GM21423 (cell line): ENCODE data around the gene SORCS2.

Source experiments
- ATAC-seq: cut with Tn5 transposase; IDR thresholded peaks from one replicate; pipeline ENCODE4 v1.9.1; 2021; ENCODE audit warnings: mild to moderate bottlenecking, moderate library complexity; ENCODE audit not compliant: unreplicated experiment

Gene SORCS2

DNA sequence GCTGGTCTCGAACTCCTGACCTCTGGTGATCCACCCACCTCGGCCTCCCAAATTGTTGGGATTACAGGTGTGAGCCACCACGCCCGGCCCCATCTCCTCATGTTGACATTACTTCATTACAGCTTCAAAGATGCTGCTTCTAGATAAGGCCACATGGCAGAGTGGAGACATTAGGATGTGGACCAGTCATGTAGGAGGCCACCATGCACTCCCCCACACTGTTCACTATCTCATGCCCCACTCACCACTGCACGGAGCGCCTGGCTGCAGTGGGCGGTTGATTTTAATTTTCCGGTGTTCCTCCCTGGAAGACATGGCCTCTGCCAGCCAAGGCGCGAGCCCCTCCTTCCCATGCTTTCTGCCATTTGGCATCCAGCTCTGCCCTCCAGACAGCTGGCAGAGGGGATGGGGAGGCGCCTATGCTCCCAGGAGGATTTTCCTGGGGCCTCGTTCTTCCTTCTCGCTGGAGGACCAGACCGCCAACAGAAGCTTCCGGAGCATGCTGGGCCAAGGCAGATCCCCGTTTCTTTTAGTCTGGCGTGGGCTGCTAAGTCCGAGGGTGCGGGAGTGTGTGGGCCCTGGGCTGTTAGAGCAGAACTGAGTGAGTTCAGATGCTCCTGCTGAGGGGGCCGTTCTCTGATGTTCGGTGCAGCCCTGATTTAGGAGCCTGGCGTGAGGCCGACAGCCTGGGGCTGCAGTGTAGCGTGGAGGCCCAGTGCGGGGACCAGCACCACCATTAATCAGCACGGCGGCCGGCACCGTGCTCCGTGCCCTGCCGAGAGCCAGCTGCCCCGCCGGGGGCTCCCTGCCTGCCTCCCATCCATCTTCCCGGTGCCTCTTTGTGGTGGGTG lies 93.1 kb downstream of the SORCS2 start:
- no peak for ATAC-seq

DNA sequence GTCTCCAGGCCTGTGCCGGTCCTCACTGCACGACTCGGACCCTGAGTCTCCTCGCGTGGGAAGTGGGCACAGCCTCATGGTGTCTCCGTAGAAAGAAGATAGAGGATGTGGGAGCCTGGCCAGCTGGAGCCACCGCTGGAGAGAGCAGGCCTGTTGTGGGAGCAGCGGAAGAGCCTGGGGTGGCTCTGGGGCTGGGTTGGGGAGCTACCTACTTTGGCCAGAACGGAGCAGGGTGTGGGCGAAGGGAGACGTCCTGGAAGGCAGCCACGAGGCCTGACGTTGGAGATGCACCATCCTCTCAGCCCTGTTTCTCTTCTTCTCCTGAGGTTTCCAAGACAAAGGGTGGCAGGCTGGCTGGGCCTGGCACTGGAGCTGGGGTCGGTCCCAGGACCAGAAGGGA lies 93.8 kb downstream of the SORCS2 start:
- no peak for ATAC-seq

- no peak for ATAC-seq
These were observed 94.5 kb downstream of the SORCS2 start for GRCh38 chr4:7286798-7287197.

- ATAC-seq = no peak
These were observed 95.1 kb downstream of the SORCS2 start for GRCh38 chr4:7287274-7287917.

GRCh38 chr4:7287918-7288280 lies 95.6 kb downstream of the SORCS2 start:
- no peak for ATAC-seq

DNA sequence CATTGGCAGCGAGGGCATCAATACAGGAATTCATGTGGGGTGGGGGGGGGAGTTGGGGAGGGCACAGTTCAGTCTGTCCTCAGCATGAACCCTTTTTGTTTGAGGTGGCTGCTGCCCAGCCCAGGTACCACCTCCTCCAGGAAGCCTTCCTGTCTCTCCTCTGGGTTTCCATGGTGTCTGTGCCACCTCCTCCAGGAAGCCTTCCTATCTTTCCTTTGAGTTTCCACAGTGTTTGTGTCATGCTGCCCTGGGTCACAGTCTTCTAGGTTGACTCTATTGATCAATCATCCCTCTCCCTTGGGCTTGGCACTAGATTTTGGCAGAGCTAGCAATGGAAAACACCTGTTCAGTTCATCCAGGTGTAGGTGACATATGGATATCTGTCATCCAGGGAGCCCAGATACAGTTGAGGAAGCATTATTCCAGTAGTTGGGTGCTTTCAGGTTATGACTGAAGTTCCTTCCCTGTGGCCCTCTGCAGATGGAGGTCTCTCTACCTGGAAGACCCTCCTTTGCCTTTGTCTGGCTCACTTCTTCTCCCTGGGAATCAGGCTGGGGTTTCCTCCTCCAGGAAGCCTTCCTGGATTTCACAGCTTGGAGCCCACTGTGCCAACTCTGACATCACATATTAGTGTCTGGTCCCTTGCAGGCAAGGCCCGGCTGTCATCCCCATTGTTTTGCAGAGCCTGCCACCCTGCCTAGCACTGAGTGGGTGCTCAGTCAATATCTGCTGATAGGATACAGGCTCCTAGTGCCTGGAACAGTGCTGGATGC lies 96.6 kb downstream of the SORCS2 start:
- no peak for ATAC-seq

- no peak for ATAC-seq
These were observed 97.3 kb downstream of the SORCS2 start for GRCh38 chr4:7289589-7289988.

DNA sequence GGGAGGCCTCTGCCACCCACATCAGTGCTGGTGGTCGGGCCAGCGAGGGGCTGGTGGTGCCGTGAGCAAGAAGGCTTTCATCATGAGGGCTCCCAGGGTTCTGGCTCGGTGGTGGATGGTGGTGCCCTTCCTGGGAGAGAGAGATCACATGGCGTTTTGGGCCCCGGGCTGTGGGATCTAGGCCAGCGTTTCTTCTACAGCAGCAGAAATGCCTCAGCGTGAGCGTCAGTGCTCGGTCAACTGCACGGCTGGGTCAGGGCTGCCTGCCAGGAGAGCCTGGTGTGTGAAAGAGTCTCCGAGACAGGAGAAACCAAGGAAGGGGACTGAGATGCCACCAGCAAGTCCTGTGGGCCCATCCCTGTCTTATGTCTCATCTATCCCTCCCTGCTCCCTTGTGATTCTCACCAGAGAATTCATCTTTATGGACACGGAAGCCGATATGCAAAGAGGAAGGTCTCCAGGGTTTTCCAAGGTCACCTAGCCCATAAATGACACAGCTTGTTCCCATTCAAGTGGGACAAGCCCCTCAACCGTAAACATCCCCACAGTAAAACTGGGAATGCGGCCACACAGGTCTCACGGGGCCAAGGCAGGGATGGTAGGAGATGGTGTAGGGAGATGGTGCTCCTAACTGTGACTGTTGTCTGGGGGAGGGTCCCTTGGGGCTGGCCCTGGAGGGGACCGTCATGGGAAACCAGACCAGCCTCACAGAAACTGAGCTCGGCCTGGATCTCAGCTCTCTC lies 99.2 kb downstream of the SORCS2 start:
- no peak for ATAC-seq

DNA sequence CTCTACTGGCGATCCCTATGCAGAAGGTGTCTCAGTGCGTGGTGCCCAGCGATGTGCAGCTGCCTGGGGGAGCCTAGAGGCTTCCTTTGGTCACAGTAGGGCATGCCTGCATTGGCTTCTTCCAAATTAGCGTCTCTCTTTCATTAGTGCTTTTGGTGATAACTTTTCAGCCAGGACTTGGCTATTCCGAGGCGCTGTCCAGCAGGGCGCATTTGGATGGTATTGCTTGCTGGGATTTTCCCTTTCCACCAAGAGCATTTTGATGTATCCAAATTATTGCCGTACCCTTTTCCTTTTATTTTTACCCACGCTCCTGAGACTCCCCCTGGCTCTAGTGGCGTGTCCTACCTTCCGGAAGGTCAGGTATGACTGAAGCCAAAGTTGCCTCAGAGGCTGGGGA lies 101.4 kb downstream of the SORCS2 start:
- no peak for ATAC-seq

GRCh38 chr4:7294176-7294756 lies 101.9 kb downstream of the SORCS2 start:
- ATAC-seq = no peak

GRCh38 chr4:7295197-7295910 lies 103.0 kb downstream of the SORCS2 start:
- ATAC-seq = no peak

- no peak for ATAC-seq
These were observed 103.7 kb downstream of the SORCS2 start for GRCh38 chr4:7295911-7296660.

- ATAC-seq = no peak
These were observed 104.5 kb downstream of the SORCS2 start for GRCh38 chr4:7296661-7297335.

- ATAC-seq = no peak
These were observed 105.0 kb downstream of the SORCS2 start for GRCh38 chr4:7297374-7297773.

DNA sequence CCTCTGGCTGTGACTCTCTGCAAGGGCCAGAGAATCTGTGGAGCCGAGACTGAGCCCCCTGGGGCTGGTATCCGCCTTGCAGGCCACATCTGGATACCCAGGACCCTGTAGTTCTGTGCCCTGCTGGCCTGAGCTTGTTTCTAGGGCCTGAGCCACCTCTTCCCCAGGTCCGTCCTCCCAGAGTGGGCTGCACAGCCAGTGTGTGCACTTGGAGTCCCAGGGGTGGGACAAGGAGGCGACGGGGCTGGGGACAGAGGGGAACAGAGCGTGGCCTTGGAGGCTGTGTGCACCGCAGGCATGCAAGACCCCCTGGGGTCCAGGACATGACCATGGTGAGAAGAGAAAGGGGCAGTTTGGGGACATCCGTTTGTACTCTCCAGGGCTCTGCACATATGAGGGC lies 105.5 kb downstream of the SORCS2 start:
- ATAC-seq = no peak

GRCh38 chr4:7298619-7299009 lies 106.3 kb downstream of the SORCS2 start:
- ATAC-seq = no peak

DNA sequence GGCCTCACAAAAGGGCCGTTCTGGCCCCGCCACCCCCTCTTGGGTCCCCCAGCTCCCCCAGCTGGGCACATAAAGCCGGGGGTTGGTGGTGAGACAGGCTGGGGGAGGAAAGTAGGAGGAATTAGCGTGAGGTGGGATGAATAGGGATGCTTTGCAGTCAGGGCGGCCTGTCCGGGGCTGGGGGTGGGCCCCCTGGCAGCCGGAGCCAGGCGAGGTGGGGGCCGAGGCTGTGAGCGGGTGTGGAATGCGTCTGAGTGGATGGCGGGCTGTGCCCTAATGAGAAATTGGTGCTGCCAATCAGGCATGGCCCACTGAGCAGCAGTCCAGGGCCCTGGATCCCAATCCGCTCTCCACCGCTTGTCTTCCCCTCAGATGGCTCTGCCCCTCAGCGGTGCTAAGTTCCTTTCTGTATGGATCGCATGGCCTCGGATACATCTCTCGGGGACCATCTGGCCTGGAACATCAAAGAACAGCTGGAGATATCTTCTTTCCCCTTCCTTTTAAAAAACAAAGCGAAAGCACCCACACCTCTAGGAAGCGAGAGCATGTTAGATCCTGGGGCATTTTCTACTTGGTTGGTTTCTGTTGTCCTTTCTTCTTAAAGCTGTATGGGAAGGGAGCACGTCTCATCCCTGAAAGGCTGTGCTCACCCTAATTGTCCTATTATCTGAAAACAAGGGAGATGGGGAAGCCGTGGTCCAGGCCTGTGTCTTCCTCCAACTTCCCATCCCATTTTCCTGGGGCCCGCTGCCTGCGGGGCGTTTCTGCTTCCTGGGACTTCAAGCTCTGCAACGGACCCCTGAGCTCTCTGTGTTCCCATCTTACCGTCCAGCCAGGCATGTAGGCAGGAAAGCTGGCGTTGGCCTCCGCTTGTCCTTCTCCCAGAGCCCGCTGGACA lies 106.9 kb downstream of the SORCS2 start:
- ATAC-seq = no peak
